GM18505 (cell line): ENCODE measurements around the gene ELP6.
"Not testable (repeated sequence)": the region's sequence is repeated elsewhere in the genome, so short reads cannot be mapped to it uniquely, and the experiment has no call there.

Source experiments
- ATAC-seq: cut with Tn5 transposase; IDR thresholded peaks from one replicate; pipeline ENCODE4 v1.9.1; 2021; ENCODE audit not compliant: unreplicated experiment
- POLR2A ChIP-seq: IDR thresholded peaks from 4 replicates; pipeline ENCODE4 v1.6.1; 2011; ENCODE audit warnings: borderline replicate concordance; ENCODE audit not compliant: insufficient read depth, insufficient read length; ENCODE audit errors: extremely low read depth

ELP6 gene

DNA sequence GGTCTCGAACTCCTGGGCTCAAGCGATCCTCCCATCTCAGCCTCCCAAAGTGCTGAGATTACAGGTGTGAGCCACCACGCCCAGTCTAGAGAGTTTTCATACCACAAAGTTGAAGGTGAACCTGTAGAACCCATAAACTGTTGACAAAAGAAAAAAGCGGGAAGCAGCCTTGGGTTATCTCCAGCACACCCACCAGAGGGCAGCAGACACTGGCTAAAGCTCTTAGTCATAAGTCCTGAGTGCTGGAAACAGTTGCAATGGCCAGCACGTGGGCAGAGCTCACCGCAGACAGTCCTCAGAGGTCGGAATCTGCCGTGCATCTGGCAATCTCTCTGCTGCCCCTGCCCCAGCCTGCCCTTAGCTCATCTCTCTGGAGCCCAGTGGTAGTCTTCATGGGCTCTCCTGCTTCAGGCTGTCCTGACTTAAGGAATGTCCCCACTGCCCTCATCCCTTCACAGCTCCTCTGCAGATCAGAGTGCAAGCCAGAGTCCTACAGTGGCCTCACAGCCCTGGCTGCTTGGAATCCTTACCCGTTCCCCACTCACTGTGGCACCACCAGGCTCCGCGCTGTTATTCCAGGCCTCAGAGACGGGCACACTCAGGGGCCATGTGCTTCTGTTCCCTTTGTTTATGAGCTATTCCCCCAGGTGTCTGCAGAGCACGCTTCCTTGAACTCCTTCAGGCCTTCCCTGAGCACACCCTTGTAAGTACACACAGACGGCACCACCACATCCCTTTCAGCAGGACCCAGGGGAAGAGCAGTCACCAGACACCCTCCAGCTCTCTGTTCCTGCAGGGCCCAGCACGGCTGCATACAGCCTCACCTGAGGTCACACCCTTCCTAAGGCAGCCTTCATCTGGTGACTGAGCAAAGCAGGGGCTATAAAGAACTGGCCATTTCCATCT is 8.8 kb upstream of the ELP6 start:
- no peak for ATAC-seq
- TF ChIP-seq POLR2A: no peak

DNA sequence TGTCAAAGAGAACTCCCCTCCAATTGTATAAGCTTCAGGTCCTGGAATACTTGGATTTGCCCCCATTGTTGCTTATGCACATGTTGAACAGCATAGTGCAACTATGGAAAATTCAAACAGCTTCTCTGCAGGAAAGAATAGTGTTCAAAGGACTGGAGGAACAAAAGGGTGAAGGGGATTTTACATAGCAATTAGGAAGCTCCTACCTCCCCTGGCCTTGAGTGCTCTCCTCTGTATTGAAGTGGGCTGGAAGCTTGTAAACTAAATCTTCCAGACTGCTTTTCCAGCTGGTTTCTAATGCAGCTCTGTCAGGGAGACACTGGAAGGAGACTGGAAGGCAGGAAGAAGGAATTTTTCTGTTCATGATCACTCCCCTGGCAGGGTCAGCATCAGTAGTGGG is 7.2 kb upstream of the ELP6 start:
- TF ChIP-seq POLR2A: no peak
- ATAC-seq: no peak

DNA sequence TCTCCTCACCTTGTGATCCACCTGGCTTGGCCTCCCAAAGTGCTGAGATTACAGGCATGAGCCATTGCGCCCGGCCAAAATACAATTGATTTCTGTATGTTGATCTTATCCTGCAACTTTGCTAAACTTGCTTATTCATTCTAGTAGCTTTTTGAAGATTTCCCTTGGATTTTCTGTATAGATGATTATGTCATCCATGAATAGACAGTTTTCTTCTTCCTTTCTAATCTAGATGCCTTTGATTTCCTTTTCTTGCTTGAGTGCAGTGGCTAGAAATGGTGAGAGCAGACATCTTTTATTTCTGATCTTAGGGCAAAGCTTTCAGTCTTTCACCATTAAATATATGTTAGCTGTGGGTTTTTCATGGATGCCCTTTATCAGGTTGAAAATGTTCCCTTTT is 4.4 kb upstream of the ELP6 start:
- TF ChIP-seq POLR2A: no peak
- ATAC-seq: no peak

GRCh38 chr3:47515864-47516319 is 2.4 kb upstream of the ELP6 start:
- no peak for TF ChIP-seq POLR2A
- no peak for ATAC-seq

DNA sequence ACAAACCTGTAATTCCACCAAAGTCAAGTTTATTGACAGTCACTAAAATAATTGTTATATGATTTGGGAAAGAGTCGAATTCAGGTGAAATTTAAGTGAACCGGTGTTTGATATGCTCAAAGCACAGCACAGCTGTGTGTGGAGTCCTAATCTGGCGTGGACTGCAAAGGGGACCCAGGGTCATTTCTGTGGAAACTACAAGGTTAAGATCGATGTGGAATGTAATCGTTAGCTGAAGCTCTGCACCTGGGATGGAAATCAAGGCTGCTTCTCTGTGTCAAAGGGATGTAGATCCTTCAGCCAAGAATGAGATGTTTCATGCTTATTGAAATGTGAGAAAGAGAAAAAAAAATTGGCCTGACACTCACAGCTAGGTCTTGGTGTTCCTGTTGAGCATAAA is 1.6 kb upstream of the ELP6 start:
- TF ChIP-seq POLR2A: no peak
- ATAC-seq: no peak

DNA sequence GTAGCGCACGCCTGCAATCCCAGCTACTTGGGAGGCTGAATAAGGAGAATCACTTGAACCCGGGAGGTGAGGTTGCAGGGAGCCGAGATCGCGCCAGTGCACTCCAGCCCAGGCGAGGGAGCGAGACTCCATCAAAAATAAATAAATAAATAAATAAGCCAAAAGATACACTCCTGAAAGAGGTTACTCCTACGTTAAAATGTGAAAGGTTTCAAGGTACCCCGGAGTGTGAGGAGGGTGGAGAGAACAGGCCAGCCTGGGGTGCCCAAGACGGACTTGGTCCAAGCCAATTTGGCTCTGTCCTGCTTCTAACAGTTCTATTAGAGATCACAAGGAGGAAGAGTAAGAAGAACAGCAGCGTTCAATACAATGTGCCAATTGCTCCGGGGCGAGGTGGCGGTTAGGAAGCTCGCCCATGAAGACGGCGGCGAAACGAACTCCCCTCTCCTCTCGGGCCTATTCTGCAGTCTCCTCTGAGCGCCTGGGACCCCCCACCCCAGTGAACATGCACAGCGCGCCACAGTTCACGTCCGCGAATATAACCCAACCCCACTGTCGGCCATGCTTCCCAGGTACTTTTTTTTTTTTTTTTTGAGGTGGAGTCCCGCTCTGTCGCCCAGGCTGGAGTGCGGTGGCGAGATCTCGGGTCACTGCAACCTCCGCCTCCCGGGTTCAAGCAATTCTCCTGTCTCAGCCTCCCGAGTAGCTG is 942 bp downstream of the ELP6 start:
- no peak for ATAC-seq
- no peak for TF ChIP-seq POLR2A

GRCh38 chr3:47505267-47505666 is 8.2 kb downstream of the ELP6 start:
- ATAC-seq: not testable (repeated sequence)

DNA sequence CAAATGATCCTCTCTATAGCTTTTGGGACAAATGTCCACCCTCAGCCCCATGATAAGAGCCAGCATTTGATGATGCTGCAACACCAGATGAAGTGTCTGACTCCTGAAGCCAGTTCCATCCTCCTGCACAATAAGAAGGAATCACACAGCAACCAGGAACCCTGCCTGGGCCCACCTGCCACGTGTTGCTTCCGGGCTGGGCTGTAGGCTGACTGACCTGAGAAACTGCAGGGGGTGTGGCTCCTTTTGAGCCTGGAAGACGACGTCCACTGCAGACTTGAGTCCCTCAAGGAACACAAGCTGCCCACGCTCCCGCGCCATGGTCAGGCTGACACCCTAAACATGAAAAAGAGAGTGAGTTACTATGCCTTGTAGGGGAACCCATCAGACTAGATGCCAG is 9.4 kb downstream of the ELP6 start:
- TF ChIP-seq POLR2A: no peak
- ATAC-seq: no peak

GRCh38 chr3:47503033-47503432 is 10.5 kb downstream of the ELP6 start:
- TF ChIP-seq POLR2A: no peak
- ATAC-seq: no peak

DNA sequence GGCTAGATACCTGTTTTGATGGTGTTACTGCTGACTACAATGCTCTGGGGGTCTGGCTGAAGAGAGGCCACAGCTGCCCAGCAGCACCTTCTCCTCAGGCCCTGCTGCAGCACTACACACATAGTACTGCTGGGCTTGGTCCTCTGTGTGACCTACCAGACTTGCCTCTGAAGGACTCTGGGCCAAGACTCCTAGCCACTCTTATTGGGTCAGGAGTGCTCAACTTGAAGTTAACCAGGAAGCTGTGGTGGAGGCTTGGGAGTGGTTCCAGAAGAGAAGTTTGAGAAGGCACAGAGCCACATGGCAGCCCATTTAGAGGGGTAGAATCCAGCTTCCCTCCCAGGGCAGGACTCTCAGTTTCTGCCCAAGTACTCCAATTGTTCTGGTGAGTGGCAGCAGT is 16.6 kb downstream of the ELP6 start:
- no peak for TF ChIP-seq POLR2A
- no peak for ATAC-seq

DNA sequence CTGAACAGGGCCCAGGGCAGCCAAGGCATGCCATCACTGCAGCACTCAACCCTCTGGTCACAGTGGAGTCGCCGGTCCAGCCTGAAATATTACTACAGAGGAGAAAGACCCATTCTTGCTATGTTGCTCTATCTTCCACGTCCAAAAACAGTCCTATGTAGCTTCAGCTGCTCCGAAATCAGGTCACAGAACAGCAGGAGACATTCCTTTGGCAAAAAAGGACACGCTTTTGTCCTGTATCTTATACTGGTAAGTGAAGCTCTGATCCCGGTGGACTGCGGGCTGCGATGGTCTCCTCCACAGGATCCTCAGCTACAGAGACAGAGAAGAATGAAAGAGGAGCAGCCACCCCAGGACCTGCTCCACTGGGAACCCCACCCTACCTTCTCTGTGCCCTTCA is 17.6 kb downstream of the ELP6 start:
- no peak for ATAC-seq
- TF ChIP-seq POLR2A: no peak

GRCh38 chr3:47495111-47495510 is 18.4 kb downstream of the ELP6 start:
- ATAC-seq: no peak
- no peak for TF ChIP-seq POLR2A

GRCh38 chr3:47491777-47492176 is 21.7 kb downstream of the ELP6 start:
- no peak for ATAC-seq
- TF ChIP-seq POLR2A: no peak

- TF ChIP-seq POLR2A: no peak
- ATAC-seq: no peak
Measured at GRCh38 chr3:47491186-47491585, 22.3 kb downstream of the ELP6 start.
